ENCODE results near the gene FPGS. TPM values are rescaled to one million over a fixed set of nuclear protein-coding genes. Genes with fewer than 3 reads are reported as not detected.

The FPGS gene
- total RNA-seq, 1 donor from 2014 or later, result 74.7 TPM

GRCh38 chr9:127789179-127789578, 13.5 kb upstream of the FPGS start:
- no peak for DNase-seq (ENCODE audit: low spot score)

GRCh38 chr9:127790094-127790855, 12.4 kb upstream of the FPGS start:
- no peak for DNase-seq (ENCODE audit: low spot score)

- DNase-seq (ENCODE audit: low spot score), result no peak
Measured at GRCh38 chr9:127791085-127791484, 11.6 kb upstream of the FPGS start.

DNA sequence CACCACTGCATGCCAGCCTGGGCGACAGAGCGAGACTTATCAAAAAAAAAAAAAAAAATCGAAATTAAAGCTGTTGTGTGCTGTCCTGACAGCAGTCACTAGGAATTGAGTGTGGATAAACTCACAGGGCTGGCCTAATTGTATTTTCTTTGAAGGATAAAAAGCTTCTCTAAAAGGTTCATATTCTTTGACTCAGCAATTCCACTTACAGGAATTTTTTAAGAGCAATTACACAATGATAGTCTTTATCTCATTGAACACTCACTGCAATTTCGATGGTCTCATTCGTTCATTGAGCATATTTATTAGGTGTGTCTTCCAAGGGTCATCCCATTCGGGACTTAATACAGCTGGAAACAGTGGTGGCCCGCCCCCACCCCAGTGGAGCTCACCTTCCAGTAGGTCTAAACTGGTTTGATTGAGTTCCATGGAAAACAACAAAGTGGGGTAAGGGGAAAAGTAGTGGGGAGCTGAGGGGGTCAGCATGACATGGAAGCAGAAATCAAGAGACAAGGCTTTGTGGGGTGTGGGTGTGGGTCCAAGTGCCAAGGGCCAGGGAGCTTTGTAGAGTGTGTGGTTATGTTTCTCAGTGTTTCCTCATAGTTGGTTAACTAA, 10.2 kb upstream of the FPGS start:
- DNase-seq (ENCODE audit: low spot score), result no peak

DNA sequence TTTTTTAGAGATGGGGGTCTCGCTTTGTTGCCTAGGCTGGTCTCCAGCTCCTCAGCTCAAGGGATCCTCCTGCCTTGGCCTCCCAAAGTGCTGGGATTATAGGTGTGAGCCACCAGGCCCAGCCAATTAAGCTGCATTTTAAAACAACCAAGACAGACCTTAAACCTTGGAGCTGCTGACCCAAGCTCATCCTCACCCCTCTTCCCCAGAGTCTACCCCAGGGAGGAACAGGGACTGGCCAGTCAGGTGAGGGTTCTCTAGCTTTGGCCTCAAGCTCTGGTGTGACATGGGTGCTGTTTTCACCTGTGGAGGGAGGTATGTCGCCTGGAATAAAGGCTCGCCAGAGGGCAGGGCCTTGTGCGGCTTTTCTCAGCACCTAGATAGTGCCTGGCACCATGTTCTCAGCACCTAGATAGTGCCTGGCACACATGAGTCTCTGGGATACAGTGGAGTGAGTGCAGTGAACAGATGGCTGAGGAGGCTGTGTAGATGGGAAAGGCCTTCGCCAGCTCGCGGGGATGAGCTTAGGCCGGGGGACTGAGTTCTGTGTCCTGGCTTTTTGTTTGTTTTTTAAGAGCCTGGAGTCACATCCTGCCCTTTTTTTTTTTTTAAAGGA, 9.5 kb upstream of the FPGS start:
- no peak for DNase-seq (ENCODE audit: low spot score)

DNA sequence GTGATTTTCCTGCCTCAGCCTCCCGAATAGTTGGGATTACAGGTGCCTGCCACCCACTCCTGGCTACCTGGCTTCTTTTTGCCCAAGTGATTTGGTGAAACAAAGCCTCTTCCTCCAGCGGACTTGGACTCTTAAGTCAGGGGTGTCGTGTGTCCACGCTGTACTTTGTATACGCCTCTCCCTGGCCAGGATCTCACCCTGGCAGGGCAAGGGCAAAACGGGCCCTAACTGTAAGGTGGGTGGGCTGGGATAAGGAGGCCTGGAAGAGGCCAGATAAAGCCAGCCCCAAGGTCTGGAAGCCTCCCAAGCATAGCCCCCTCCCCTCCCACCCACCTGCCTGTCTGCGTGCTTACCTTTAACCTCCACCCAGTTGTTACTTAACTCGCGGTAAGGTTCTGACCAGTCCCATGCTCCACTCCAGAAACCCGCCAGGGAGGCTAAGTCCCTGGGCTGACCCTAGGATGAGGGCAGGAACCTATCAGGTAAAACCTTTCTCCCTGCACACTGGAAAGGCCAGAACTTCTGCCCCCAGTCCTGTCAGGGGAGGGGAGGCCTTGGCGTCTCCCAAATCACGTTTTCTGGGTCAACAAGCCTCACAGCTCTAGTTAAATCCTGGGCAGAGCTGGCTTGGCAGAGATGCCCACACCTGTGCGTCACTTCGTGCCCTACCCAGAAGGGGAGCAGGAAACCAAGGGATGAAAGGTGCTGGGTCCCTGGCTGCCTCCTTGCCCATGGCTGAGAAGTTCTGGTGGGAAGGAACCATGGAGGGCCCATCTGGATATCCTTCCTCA, 8.5 kb upstream of the FPGS start:
- no peak for DNase-seq (ENCODE audit: low spot score)

- peak; percentile 56 for DNase-seq (ENCODE audit: low spot score)
Measured at GRCh38 chr9:127796225-127796813, 6.4 kb upstream of the FPGS start.

DNA sequence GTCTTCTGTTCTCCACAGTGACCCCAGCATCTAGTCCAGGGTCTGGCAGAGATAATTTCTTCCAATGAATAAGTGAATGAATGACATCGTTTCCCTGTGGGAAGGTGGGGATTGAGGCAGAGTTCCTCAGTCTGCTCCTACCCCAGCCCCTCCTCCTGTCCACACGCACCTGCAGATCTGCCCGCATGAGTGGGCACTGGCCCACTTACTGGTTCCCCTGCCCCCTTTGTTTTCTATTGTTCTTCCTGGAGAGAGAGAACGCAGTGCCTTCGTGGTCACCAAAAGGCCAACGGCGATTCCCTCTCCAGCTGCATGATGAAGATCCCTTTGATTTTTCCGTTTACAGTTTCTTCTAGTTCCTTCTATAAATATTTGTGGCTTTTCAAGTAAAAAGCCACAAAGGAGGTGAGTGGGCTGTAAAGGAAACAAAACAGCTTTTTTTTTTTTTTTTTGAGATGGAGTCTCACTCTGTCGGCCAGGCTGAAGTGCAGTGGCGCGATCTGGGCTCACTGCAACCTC, 5.8 kb upstream of the FPGS start:
- no peak for DNase-seq (ENCODE audit: low spot score)

DNA sequence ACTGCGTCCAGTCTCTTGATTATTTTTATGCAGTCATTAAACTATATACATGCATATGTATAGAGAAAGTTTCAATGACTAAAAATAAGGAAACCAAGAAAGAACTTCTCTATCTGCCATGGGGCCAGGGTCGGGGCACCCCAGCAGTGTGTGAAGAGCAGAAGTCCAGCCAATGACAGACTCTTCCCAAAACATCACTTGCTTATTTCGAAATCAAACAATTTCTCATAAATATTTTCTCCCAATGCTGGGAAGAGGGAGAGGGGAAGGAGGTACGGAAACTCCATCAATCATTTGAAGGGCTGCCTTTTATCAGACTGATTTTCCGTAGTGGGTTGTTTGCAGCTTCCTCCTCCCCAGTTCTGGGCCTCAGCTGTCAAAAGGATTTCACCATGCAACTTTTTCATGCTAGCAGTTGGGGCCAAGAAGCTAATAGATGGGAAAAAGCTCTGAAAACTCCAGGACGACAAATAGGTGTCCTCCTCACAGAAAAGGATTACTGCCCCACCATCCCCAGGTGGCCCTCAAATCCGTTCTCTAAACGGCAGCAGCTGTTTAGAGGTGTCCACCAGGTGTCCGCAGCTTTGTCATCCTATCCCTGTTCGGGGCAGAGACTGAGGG, 617 bp upstream of the FPGS start:
- no peak for DNase-seq (ENCODE audit: low spot score)

- peak; percentile 51 for DNase-seq (ENCODE audit: low spot score)
Measured at GRCh38 chr9:127803507-127804352, 1.0 kb downstream of the FPGS start.

DNA sequence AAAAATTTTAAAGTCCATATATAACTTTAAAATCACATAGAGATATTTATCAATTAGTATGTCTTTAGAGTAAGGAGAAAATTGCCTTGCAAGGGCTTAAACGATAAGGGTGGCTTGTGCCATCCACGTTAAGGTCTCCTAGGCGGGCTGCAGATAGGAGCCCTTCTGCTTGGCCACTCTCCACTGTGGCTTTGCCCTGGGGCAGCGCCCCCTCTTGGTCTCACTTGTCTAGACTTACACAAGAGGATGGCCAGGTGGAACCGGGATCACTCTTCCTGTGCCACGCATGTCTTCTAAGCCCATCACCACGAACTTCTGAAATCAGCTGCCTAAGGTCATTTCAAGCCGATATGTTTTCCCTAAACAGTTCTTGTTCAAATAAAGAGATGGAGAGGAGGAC, 2.9 kb downstream of the FPGS start:
- no peak for DNase-seq (ENCODE audit: low spot score)

DNA sequence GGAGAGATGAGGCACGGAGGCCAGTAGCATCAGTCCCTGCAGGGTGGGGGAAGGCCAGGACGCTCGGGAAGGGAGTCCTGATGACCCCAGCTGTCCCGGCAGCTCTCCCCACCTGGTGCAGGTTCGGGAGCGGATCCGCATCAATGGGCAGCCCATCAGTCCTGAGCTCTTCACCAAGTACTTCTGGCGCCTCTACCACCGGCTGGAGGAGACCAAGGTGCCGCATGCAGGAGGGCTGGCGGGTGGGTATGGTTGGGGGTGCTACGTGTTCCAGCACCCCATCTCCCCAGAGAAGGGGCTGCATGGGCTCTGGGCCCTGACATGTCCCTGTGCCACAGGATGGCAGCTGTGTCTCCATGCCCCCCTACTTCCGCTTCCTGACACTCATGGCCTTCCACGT, 4.2 kb downstream of the FPGS start:
- DNase-seq (ENCODE audit: low spot score), result no peak

GRCh38 chr9:127808347-127809001, 5.8 kb downstream of the FPGS start:
- no peak for DNase-seq (ENCODE audit: low spot score)

GRCh38 chr9:127809002-127809539, 6.4 kb downstream of the FPGS start:
- DNase-seq (ENCODE audit: low spot score), result no peak

DNA sequence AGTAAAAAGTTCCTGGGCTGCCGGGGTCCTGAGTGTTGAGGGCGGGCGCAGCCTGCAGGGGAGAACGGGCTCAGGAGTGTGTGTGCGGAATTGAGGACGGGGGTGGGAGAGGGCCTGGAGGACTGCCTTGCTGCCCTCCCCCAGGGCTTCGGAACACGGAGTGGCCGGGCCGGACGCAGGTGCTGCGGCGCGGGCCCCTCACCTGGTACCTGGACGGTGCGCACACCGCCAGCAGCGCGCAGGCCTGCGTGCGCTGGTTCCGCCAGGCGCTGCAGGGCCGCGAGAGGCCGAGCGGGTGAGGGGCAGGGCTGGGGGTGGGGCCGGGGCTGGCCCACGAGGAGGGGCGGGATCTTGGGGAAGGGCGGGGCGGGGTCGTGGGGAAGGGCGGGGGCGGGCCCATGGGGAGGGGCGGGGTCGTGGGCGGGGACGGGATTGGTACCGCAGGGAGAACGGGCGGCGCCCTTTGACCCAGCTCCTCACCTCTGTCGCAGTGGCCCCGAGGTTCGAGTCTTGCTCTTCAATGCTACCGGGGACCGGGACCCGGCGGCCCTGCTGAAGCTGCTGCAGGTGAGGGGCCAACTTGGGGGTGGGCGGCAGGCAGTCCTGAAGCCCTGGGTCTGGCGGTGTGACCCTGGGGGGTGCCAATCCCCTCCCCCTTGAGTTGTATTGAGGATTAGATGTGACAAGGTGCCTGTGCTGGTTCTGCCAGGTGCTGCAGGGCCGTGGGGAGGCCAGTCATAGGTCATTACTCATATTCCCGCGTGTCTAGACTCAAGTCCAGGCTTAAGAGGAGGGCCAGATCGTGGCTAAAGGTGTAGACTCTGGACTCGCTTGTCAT, 7.1 kb downstream of the FPGS start:
- no peak for DNase-seq (ENCODE audit: low spot score)

DNA sequence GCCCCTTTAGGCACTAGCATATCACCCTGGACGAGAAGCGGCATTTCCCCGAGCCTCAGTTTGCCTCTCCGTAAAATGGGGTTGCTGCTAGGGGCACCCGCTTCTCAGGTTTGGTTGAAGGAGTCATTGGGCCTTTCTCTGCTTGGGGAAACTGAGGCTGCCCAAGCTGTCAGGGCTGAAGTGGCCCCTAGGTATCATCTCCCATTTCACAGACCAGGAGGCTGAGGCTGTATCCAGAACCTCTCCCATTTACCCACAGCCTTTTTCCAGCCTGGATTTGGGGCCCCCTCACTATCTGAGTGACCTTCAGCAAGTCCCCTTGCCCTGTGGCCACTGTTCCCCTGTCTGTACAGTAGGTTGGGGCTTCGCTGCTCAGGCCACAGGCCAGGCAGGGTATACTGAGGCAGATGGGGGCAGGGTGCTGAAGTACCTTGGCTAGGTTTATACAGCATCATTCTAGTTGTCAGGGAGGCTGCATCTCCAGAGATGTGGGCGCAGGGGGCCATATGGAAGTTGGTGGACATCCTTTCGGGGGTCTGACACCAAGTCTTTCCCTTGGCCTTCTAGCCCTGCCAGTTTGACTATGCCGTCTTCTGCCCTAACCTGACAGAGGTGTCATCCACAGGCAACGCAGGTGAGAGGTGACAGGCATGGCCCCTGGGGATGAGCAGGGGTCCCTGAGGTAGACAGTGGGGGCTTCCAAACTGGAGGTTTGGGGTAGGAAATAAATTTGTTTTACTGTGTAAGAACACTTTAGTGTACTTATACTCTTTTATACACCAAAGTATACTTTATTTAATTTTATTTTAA, 7.9 kb downstream of the FPGS start:
- no peak for DNase-seq (ENCODE audit: low spot score)

- no peak for DNase-seq (ENCODE audit: low spot score)
Measured at GRCh38 chr9:127812011-127812410, 9.3 kb downstream of the FPGS start.
